ENCODE data around the gene PLPPR4. TPM values are rescaled to one million over a fixed set of nuclear protein-coding genes. Genes with fewer than 3 reads are reported as not detected.

The PLPPR4 gene
- total RNA-seq, 1 donor from 2014 or later: 0.15 TPM

GRCh38 chr1:99306644-99307043 is 42.4 kb downstream of the PLPPR4 start:
- Mint-ChIP-seq H3K4me1 (ENCODE audit: unreplicated experiment) (no peaks in the 10 kb centered on the region), H3K4me3 (ENCODE audit: unreplicated experiment) (no peak overlapping the region), H3K27me3 (ENCODE audit: unreplicated experiment) (peaks cover 3% of the 10 kb centered on the region), H3K9me3 (ENCODE audit: unreplicated experiment) (no peaks in the 10 kb centered on the region), H3K27ac (ENCODE audit: unreplicated experiment) (no peak overlapping the region), H3K36me3 (ENCODE audit: low read depth, unreplicated experiment) (no peaks in the 10 kb centered on the region)
- DNase-seq (ENCODE audit: low spot score): no peak
- TF ChIP-seq CTCF (IDR thresholded peaks at IDR 0.05; ENCODE audit: unreplicated experiment): no peak

- Mint-ChIP-seq H3K27ac (ENCODE audit: unreplicated experiment) (no peak overlapping the region), H3K4me3 (ENCODE audit: unreplicated experiment) (no peak overlapping the region), H3K27me3 (ENCODE audit: unreplicated experiment) (no peaks in the 10 kb centered on the region), H3K9me3 (ENCODE audit: unreplicated experiment) (no peaks in the 10 kb centered on the region), H3K36me3 (ENCODE audit: low read depth, unreplicated experiment) (no peaks in the 10 kb centered on the region), H3K4me1 (ENCODE audit: unreplicated experiment) (no peaks in the 10 kb centered on the region)
- TF ChIP-seq CTCF (IDR thresholded peaks at IDR 0.05; ENCODE audit: unreplicated experiment): no peak
- DNase-seq (ENCODE audit: low spot score): no peak
These were observed 51.0 kb downstream of the PLPPR4 start for GRCh38 chr1:99315305-99315704.

DNA sequence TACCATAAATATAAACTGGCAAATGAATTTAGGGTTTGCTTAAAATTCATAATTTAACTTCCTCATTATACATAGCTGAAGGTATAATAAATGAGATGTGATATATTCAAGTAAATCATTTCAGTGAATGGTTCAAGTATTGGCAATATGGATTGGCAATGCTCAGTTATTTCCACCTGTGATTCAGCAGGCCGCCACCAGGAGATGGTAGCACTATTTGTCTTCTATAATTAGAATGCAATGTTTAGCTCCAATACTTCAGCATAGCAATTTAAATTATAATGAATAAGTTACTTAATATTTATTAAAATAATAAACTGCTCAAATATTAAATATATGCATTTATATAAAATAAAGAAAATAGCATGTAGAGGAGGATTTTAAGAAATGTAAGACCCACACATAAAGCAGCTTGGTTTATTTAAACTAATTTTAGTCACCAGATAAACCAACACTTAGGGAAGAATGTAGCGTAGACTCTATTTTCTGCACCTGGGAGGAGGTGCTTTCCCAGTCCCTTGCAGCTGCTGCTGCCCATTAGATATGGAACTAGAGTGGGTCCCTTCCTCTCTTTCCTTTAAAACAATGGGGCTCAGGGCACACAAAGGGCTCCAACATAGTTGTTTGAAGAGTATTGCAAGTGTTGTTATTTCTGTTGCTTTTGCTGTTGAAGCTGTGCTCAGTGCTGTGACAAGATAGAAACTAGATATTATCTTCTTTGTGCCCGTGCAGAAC is 62.1 kb downstream of the PLPPR4 start:
- no peak overlapping the region for H3K27ac Mint-ChIP-seq (ENCODE audit: unreplicated experiment)
- peak; percentile 74 for TF ChIP-seq CTCF (IDR thresholded peaks at IDR 0.05; ENCODE audit: unreplicated experiment)
- H3K4me3 Mint-ChIP-seq (ENCODE audit: unreplicated experiment): no peak overlapping the region
- DNase-seq (ENCODE audit: low spot score): no peak
- no peaks in the 10 kb centered on the region for H3K36me3 Mint-ChIP-seq (ENCODE audit: low read depth, unreplicated experiment)
- H3K9me3 Mint-ChIP-seq (ENCODE audit: unreplicated experiment): no peaks in the 10 kb centered on the region
- H3K4me1 Mint-ChIP-seq (ENCODE audit: unreplicated experiment): peaks cover 2% of the 10 kb centered on the region
- H3K27me3 Mint-ChIP-seq (ENCODE audit: unreplicated experiment): no peaks in the 10 kb centered on the region

GRCh38 chr1:99327357-99327756 is 63.1 kb downstream of the PLPPR4 start:
- H3K4me1 Mint-ChIP-seq (ENCODE audit: unreplicated experiment): peaks cover 2% of the 10 kb centered on the region
- no peaks in the 10 kb centered on the region for H3K27me3 Mint-ChIP-seq (ENCODE audit: unreplicated experiment)
- DNase-seq (ENCODE audit: low spot score): no peak
- H3K9me3 Mint-ChIP-seq (ENCODE audit: unreplicated experiment): no peaks in the 10 kb centered on the region
- no peak for TF ChIP-seq CTCF (IDR thresholded peaks at IDR 0.05; ENCODE audit: unreplicated experiment)
- no peak overlapping the region for H3K4me3 Mint-ChIP-seq (ENCODE audit: unreplicated experiment)
- no peaks in the 10 kb centered on the region for H3K36me3 Mint-ChIP-seq (ENCODE audit: low read depth, unreplicated experiment)
- no peak overlapping the region for H3K27ac Mint-ChIP-seq (ENCODE audit: unreplicated experiment)

DNA sequence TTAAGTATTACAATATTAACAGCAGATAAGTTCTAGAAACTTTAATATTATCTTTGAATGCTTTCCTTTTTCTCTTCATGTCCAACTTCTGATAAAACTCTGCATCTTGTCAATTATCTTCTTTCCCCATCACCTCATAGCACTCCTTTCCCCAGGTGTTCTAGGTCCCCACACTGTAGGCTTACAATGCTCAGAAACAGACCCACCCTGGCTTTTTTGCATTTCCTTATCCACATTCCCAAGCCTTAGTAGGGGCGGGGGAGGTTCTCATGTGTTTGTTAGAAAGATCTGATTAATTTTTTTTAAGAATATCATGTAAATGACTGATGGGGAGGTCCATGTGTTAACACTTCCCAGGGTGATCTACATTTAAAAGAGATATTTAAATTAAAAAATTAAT is 63.9 kb downstream of the PLPPR4 start:
- Mint-ChIP-seq H3K27me3 (ENCODE audit: unreplicated experiment) (no peaks in the 10 kb centered on the region), H3K9me3 (ENCODE audit: unreplicated experiment) (no peaks in the 10 kb centered on the region), H3K36me3 (ENCODE audit: low read depth, unreplicated experiment) (no peaks in the 10 kb centered on the region), H3K27ac (ENCODE audit: unreplicated experiment) (no peak overlapping the region), H3K4me3 (ENCODE audit: unreplicated experiment) (no peak overlapping the region), H3K4me1 (ENCODE audit: unreplicated experiment) (peaks cover 2% of the 10 kb centered on the region)
- no peak for DNase-seq (ENCODE audit: low spot score)
- no peak for TF ChIP-seq CTCF (IDR thresholded peaks at IDR 0.05; ENCODE audit: unreplicated experiment)

Data from endothelial cell (in vitro differentiated cells).